HUES64 (cell line): Measurements from ENCODE around the gene LTBP2.

Source experiments
- H3K27ac ChIP-seq: 2 replicates; pipeline ENCODE4 v1.7.0; 2013; ENCODE audit warnings: low read depth, low read length, inconsistent platforms
- H3K27me3 ChIP-seq: 2 replicates; pipeline ENCODE4 v1.6.1; 2013; ENCODE audit warnings: mild to moderate bottlenecking, low read length; ENCODE audit not compliant: insufficient read depth
- H3K36me3 ChIP-seq: 2 replicates; pipeline ENCODE4 v1.6.1; 2013; ENCODE audit warnings: mild to moderate bottlenecking, low read length; ENCODE audit not compliant: insufficient read depth
- H3K4me1 ChIP-seq: 2 replicates; pipeline ENCODE4 v1.6.1; 2013; ENCODE audit warnings: mild to moderate bottlenecking, low read length, moderate library complexity; ENCODE audit not compliant: insufficient read depth
- H3K4me3 ChIP-seq: 2 replicates; pipeline ENCODE4 v1.5.1; 2013; ENCODE audit warnings: mild to moderate bottlenecking, low read length, moderate library complexity
- H3K9ac ChIP-seq: 2 replicates; pipeline ENCODE4 v1.6.1; 2013; ENCODE audit warnings: mild to moderate bottlenecking, low read depth, low read length
- H3K9me3 ChIP-seq: 2 replicates; pipeline ENCODE4 v1.6.1; 2013; ENCODE audit warnings: low read depth, low read length; ENCODE audit not compliant: insufficient read depth
- WGBS: fragments of 150-250, 120-280 bp; methylation state at CpG from one replicate; pipeline ENCODE4 v1.1.7; 2013; ENCODE audit warnings: missing lambda C conversion rate; 5-methylcytosine and 5-hydroxymethylcytosine counted together

LTBP2 gene

DNA sequence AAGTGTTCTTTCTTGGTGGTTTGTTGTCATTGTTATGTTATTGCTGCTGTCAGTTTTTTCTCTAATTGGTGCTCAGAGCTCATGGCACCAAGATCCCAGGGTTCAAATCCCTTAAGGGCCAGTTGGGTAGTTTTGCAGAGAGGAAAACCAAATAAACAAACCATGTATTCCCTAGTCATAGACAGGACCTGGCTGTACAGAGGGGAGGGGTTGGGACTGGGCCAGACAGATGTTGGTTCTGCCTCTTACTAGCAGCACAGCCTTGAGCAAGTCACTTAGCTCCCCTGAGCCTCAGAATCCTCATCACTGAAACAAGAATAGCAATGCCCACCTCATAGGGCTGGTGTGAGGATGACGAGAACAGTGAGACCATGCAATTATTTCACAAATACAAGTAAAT is 53.4 kb downstream of the LTBP2 start:
- no peaks in the 10 kb centered on the region for H3K9me3 ChIP-seq
- no peak overlapping the region for H3K9ac ChIP-seq
- WGBS: no CpG with 5 or more reads among the region's 1 CpG
- H3K4me1 ChIP-seq: peaks cover 6% of the 10 kb centered on the region; the same call in 1 of the 2 replicates
- no peak overlapping the region for H3K4me3 ChIP-seq
- no peaks in the 10 kb centered on the region for H3K27me3 ChIP-seq
- no peaks in the 10 kb centered on the region for H3K36me3 ChIP-seq
- no peak overlapping the region for H3K27ac ChIP-seq

DNA sequence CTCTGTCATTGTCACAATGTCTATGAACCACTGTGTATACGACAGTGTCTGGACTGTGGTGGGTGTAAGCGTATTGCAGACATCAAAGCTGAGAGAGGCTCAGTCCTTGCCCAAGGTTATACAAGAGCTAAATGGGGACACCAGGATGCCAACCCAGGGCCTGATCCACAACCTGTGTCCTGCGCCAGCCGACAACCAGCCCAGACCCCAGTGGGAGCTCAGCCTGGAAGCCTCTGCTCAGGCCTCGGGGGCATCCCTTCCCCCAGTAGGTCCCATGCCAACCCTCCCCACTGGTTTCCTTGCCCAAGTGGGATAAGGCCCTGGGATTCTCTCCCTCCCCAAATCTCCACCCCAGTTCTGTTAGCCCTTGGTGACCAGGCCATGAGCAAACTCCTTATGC is 54.3 kb downstream of the LTBP2 start:
- 89% methylated on average over 5 of the region's 5 CpGs for WGBS
- no peak overlapping the region for H3K9ac ChIP-seq
- H3K9me3 ChIP-seq: no peaks in the 10 kb centered on the region
- no peaks in the 10 kb centered on the region for H3K27me3 ChIP-seq
- no peaks in the 10 kb centered on the region for H3K4me1 ChIP-seq
- H3K4me3 ChIP-seq: no peak overlapping the region
- H3K36me3 ChIP-seq: no peaks in the 10 kb centered on the region
- H3K27ac ChIP-seq: no peak overlapping the region

DNA sequence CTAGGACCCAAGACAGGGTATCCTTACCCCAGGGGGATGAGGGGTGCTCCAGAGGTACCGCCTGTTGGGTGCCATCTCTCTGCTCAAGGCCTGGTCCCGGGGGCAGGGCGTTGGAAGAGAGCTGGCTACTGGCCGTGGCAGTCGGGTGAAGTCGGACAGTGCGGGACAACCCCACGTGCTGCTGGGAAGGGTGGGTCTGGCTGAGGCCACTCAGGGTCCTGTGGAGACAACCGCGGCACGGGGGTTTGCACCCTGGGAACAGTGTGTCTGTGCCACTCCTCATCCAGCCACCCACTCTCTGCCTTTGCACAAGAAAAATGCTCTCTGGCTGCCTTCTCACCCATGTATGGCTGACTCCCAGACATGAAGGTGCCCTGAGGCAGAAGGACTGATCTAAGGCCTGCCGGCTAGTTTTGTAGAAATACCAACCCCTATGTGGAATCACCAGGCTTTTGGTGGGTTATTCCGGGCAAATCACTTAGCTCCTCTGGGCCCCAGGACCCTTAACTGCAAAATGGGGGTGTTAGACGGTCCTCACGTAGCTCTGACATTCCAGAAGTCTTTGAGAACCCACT is 56.5 kb downstream of the LTBP2 start:
- no peak overlapping the region for H3K27ac ChIP-seq
- no peaks in the 10 kb centered on the region for H3K9me3 ChIP-seq
- no peaks in the 10 kb centered on the region for H3K36me3 ChIP-seq
- no peak overlapping the region for H3K4me3 ChIP-seq
- no peak overlapping the region for H3K9ac ChIP-seq
- no peaks in the 10 kb centered on the region for H3K27me3 ChIP-seq
- peaks cover 8% of the 10 kb centered on the region; the same call in 1 of the 2 replicates for H3K4me1 ChIP-seq
- 90% methylated on average over 15 of the region's 15 CpGs for WGBS

DNA sequence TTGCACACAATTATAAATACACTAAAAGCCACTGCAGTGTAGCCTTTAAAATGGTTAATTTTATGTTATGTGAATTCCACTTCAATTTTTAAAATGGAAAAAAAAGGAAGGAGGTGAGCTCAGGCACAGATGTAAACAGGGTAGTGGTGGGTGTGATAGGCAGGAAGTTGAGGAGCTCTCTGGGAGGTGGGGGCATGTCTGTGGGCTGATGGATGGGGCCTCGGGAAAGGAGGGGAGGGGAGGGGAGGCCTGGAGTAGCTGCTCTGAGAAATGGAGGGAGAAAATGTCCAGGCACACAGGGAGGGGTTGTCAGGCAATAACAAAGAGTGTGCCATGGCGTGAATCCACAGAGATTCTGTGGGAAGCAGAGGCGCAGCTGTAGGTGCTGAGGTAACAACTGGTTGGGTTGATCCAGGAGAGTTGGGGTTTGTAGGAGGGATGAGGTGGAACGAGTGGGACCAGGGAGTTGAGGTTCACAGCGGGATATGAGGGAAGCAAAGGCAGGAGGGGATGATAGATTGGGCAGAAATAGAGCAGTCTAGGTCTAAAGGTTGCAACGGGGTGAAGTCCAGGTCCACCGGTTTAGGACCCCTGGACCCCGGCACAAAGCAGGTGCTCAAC is 57.2 kb downstream of the LTBP2 start:
- H3K27ac ChIP-seq: no peak overlapping the region
- no peaks in the 10 kb centered on the region for H3K36me3 ChIP-seq
- H3K9me3 ChIP-seq: no peaks in the 10 kb centered on the region
- no peaks in the 10 kb centered on the region for H3K27me3 ChIP-seq
- no peak overlapping the region for H3K9ac ChIP-seq
- no peak overlapping the region for H3K4me3 ChIP-seq
- 86% methylated on average over 8 of the region's 8 CpGs for WGBS
- H3K4me1 ChIP-seq: peaks cover 8% of the 10 kb centered on the region; the same call in 1 of the 2 replicates

DNA sequence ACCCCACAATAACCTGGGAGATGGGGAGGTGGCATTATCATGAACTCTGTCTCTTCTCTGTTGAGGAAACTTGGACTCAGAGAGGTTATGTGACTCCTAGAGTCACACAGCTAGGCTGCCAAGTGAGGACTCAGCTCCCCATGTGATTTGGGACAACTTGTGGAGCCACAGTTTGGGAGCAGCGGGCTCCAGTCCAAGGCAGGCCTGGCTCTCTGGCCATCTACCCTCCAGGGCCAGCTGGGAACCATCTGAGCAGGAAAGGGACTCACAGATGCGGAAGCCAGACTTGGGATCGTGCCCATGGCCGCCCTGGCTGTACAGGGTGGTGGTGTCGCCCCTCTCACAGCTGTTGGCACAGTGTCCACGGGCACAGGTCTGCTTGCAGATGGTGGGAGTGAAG is 59.4 kb downstream of the LTBP2 start:
- Histone ChIP-seq H3K4me1 (peaks cover 8% of the 10 kb centered on the region; the same call in 1 of the 2 replicates), H3K4me3 (no peak overlapping the region), H3K27me3 (no peaks in the 10 kb centered on the region), H3K27ac (no peak overlapping the region), H3K9me3 (no peaks in the 10 kb centered on the region), H3K36me3 (no peaks in the 10 kb centered on the region), H3K9ac (no peak overlapping the region)
- 95% methylated on average over 6 of the region's 6 CpGs for WGBS

DNA sequence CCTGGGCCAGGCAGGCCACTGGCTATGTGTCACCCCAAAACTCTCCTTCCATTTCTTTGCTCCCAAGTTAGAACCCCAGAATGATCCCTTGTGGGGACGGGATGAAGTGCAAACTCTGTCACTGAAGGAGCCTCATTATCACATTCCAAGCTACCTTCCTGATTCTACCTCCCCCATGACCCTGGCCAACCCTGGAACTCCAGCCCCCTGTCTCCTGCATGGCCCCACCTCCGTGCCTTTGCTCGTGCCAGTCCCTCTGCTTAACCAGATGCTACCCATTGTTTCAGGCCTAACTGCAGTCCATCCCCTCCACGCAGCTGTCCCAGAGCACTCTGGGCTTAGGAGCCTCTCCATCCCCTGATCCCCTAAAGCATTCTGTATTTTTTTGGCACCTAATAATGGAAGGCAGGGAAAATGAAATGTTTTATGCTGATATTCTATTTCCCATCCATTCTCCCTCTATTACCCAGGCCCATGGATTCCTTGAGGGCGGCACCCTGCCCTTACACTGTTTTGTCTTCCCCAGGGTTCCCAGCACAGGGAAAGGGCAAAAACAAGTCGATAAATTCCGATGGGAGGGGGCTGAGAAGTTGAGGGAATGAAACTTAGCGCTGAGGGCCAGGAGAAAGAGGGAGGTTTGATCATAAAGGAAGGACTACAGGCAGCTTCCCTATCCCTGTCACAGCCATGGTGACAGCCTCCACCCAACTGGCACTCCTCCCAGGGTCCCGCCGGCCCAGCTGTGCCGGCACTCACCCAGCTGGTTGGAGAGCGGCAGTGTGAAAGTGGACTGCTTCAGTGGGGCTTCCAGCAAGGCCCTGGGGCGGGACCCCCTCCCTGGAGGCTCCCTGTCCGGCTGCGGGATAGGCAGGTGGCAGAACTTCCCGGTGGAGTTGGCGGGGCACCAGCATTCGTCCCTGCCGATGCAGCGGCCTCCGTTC is 60.3 kb downstream of the LTBP2 start:
- Histone ChIP-seq H3K27me3 (no peaks in the 10 kb centered on the region), H3K9ac (no peak overlapping the region), H3K4me3 (no peak overlapping the region), H3K27ac (no peak overlapping the region), H3K4me1 (peaks cover 8% of the 10 kb centered on the region; the same call in 1 of the 2 replicates), H3K36me3 (no peaks in the 10 kb centered on the region), H3K9me3 (no peaks in the 10 kb centered on the region)
- 62% methylated on average over 21 of the region's 21 CpGs for WGBS

DNA sequence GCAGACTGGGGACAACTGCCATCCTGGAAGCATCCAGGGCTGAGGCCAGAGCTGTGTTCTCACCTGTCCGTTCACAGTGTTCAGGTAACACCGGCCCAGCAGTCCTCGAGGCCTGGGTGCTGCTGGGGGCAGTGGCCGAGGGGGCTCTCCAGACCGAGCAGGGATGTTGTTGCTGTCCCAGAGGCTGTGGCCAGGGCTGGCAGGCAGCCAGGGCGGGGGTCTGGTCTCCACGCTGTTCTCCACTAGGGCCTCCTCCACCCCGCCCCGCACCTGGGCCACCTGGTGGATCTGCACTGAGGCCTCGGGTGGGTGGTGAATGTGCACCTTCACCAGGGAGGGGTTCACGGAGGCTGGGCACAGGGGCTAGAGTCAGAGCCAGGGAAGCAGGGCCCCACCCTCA is 61.0 kb downstream of the LTBP2 start:
- Histone ChIP-seq H3K27ac (no peak overlapping the region), H3K4me3 (no peak overlapping the region), H3K9me3 (no peaks in the 10 kb centered on the region), H3K27me3 (no peaks in the 10 kb centered on the region), H3K36me3 (no peaks in the 10 kb centered on the region), H3K9ac (no peak overlapping the region), H3K4me1 (peaks cover 8% of the 10 kb centered on the region; the same call in 1 of the 2 replicates)
- 87% methylated on average over 11 of the region's 11 CpGs for WGBS

DNA sequence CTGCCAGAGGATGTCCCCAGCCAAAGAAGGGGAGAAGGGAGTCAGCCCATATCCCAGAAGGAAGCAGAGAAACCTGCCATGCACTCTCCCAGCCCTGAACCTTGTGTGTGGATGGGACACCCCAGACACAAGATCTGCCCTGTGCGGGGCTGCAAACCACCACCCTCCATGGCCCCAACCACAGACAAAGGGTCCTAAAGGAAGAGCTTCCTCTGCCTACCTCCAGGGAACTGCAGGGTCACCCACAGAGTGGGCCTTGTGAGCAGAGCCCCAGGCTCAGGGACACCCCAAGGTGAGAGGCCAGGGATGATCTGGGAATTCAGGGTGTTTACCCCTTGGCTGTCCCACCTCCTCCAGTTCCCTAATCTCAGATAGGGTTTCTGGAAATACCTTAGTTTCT is 62.0 kb downstream of the LTBP2 start:
- Histone ChIP-seq H3K9ac (no peak overlapping the region), H3K27me3 (no peaks in the 10 kb centered on the region), H3K36me3 (no peaks in the 10 kb centered on the region), H3K27ac (no peak overlapping the region), H3K9me3 (no peaks in the 10 kb centered on the region), H3K4me3 (no peak overlapping the region), H3K4me1 (peaks cover 8% of the 10 kb centered on the region; the same call in 1 of the 2 replicates)
- WGBS: 0% methylated on average over 1 of the region's 1 CpG

DNA sequence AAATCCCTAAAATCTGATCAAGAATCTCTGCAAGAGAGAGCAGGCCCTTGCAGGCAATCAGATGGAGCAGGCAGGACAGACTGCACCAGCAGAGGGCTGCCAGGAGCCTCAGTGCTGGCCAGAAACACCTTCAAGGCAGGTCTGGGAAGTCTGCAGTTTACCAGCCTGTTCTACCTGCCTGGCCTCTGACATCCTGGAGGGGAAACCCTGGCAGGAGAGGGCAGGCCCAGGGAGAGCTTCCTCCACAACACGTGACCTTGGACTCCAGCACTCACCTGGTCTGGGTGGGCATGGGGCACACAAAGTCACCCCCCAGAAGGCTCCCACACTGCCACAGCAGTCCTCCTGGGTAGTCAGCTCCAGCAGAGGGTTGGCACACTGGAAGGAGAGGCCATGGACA is 62.4 kb downstream of the LTBP2 start:
- WGBS: 89% methylated on average over 1 of the region's 1 CpG
- Histone ChIP-seq H3K27ac (no peak overlapping the region), H3K4me1 (peaks cover 8% of the 10 kb centered on the region; the same call in 1 of the 2 replicates), H3K27me3 (no peaks in the 10 kb centered on the region), H3K36me3 (no peaks in the 10 kb centered on the region), H3K4me3 (no peak overlapping the region), H3K9me3 (no peaks in the 10 kb centered on the region), H3K9ac (no peak overlapping the region)

DNA sequence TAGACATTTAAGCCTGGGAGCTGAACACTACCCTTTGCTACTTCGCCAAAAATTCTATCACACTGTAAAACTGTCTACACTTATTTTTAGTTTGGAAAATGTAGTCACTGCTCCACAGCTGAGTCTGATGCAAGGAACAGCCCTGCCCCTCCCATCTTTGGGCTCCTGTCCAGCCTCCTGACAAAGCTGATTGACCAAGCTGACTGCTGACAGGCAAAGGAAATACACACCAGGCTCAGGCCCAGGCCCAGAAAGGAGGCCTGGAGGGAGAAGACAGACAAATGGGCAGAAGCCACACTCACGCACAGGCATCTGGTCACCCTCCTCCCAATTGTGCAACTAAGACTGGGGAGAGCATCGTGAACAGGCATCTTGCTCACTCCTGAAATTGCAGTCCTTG is 63.2 kb downstream of the LTBP2 start:
- H3K36me3 ChIP-seq: no peaks in the 10 kb centered on the region

DNA sequence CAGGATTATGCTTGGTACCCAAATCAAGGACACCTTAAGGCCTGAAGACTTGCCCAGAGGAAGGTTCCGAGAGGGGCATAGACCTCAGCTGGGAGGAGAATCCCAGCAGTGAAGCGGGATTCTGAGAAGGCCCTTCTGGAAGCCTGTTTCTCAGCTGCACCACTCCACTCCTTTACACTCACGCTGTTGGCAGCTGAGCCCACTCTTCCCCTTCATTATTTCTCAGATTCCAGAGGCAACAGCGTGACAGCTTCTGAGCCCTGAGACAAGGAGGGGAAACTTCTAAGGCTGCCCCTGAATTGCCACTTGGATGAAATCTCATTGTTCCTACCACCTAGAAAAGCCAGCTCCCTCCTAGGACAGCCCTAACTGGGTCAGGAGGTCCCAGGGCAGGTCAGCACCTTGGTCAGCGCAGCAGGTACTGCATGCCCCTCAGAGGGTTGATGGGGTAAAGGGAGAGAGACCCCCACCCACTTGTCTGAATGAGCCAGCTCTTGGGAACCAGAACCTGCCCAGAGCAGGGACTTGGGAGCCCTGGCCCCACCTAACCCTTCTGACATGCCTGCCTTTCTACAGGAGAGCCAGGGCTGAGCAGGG is 64.6 kb downstream of the LTBP2 start:
- no peaks in the 10 kb centered on the region for H3K36me3 ChIP-seq
- H3K4me1 ChIP-seq: peaks cover 8% of the 10 kb centered on the region; the same call in 1 of the 2 replicates
- no peak overlapping the region for H3K27ac ChIP-seq
- H3K27me3 ChIP-seq: no peaks in the 10 kb centered on the region
- WGBS: 92% methylated on average over 5 of the region's 5 CpGs
- H3K4me3 ChIP-seq: no peak overlapping the region
- H3K9me3 ChIP-seq: no peaks in the 10 kb centered on the region
- no peak overlapping the region for H3K9ac ChIP-seq

More for the DNA sequence above, 63.2 kb downstream of the LTBP2 start:
- H3K4me1 ChIP-seq: peaks cover 8% of the 10 kb centered on the region; the same call in 1 of the 2 replicates
- H3K9ac ChIP-seq: no peak overlapping the region
- H3K9me3 ChIP-seq: no peaks in the 10 kb centered on the region
- H3K27ac ChIP-seq: no peak overlapping the region
- H3K4me3 ChIP-seq: no peak overlapping the region
- no peaks in the 10 kb centered on the region for H3K27me3 ChIP-seq
- 94% methylated on average over 2 of the region's 3 CpGs for WGBS
